Neural cell (in vitro differentiated cells): ENCODE measurements around the gene PADI2. TPM values are rescaled to one million over a fixed set of nuclear protein-coding genes. Genes with fewer than 3 reads are reported as not detected.
"Not testable (repeated sequence)": the region's sequence is repeated elsewhere in the genome, so short reads cannot be mapped to it uniquely, and the experiment has no call there.

Source experiments
- H2AFZ ChIP-seq: fragments of 200-600, 300-800 bp; sonication (generic), shearing (Covaris generic); 2 replicates; pipeline ENCODE4 v1.6.0; 2014; ENCODE audit warnings: low read depth, mild to moderate bottlenecking, antibody characterized with exemption, low read length, moderate library complexity
- H3F3A ChIP-seq: fragments of 200-600 bp; shearing (Covaris generic); 2 replicates; pipeline ENCODE4 v1.6.1; 2016; ENCODE audit warnings: mild to moderate bottlenecking, moderate library complexity, mixed read lengths, antibody characterized with exemption, low read length; ENCODE audit not compliant: insufficient read depth, poor library complexity, severe bottlenecking
- H3K27ac ChIP-seq: fragments of 200-600, 300-800 bp; sonication (generic), shearing (Covaris generic); 2 replicates; pipeline ENCODE4 v1.5.1; 2014; ENCODE audit warnings: mild to moderate bottlenecking, low read length, moderate library complexity
- H3K27me3 ChIP-seq: fragments of 300-800, 200-600 bp; sonication (generic), shearing (Covaris generic); 2 replicates; pipeline ENCODE4 v1.6.0; 2014; ENCODE audit warnings: mild to moderate bottlenecking, low read depth, low read length, moderate library complexity; ENCODE audit not compliant: insufficient read depth
- H3K36me3 ChIP-seq: fragments of 300-800, 200-600 bp; sonication (generic), shearing (Covaris generic); 2 replicates; pipeline ENCODE4 v1.5.1; 2014; ENCODE audit warnings: mild to moderate bottlenecking, antibody characterized with exemption, low read length, moderate library complexity; ENCODE audit not compliant: insufficient read depth
- H3K4me2 ChIP-seq: fragments of 300-800, 200-600 bp; sonication (generic), shearing (Covaris generic); 2 replicates; pipeline ENCODE4 v1.6.0; 2014; ENCODE audit warnings: mild to moderate bottlenecking, low read length
- H3K4me3 ChIP-seq: fragments of 300-800, 200-600 bp; sonication (generic), shearing (Covaris generic); 2 replicates; pipeline ENCODE4 v1.5.1; 2014; ENCODE audit warnings: mild to moderate bottlenecking, low read length, moderate library complexity
- H3K79me2 ChIP-seq: fragments of 200-600 bp; shearing (Covaris generic); replicated peaks from 2 replicates; pipeline ENCODE4 v1.6.0; 2014; ENCODE audit warnings: mild to moderate bottlenecking, low read length, moderate library complexity; ENCODE audit not compliant: insufficient read depth
- H3K9ac ChIP-seq: fragments of 300-800, 200-600 bp; sonication (generic), shearing (Covaris generic); 2 replicates; pipeline ENCODE4 v1.6.1; 2016; ENCODE audit warnings: mild to moderate bottlenecking, low read length, mixed read lengths
- H3K9me2 ChIP-seq: fragments of 200-600 bp; shearing (Covaris generic); 2 replicates; pipeline ENCODE4 v1.6.1; 2016; ENCODE audit warnings: mild to moderate bottlenecking, low read length, mixed read lengths; ENCODE audit not compliant: insufficient read depth
- H3K9me3 ChIP-seq: fragments of 200-600, 300-800 bp; sonication (generic), shearing (Covaris generic); 2 replicates; pipeline ENCODE4 v1.6.1; 2016; ENCODE audit warnings: mild to moderate bottlenecking, mixed run types, low read length, moderate library complexity, mixed read lengths
- H4K20me1 ChIP-seq: fragments of 200-600 bp; shearing (Covaris generic); 2 replicates; pipeline ENCODE4 v1.6.1; 2016; ENCODE audit warnings: mild to moderate bottlenecking, mixed run types; ENCODE audit not compliant: insufficient read depth
- EP300 ChIP-seq: fragments of 450-650 bp; conservative IDR thresholded peaks from 2 replicates; pipeline ENCODE4 v1.6.1; 2014; ENCODE audit warnings: antibody characterized with exemption, mild to moderate bottlenecking, moderate library complexity; ENCODE audit not compliant: poor library complexity, severe bottlenecking
- EZH2 ChIP-seq: fragments of 200-600, 300-800 bp; shearing (Covaris generic), sonication (generic); IDR thresholded peaks from 2 replicates; pipeline ENCODE4 v1.6.1; 2014; ENCODE audit warnings: antibody characterized with exemption, low read length, borderline replicate concordance, mild to moderate bottlenecking; ENCODE audit not compliant: insufficient read depth, poor library complexity, severe bottlenecking
- MXI1 ChIP-seq: fragments of 450-650 bp; conservative IDR thresholded peaks from 2 replicates; pipeline ENCODE4 v1.6.1; 2014; ENCODE audit warnings: antibody characterized with exemption, mild to moderate bottlenecking; ENCODE audit not compliant: poor library complexity, severe bottlenecking
- POLR2AphosphoS5 ChIP-seq: IDR thresholded peaks from 2 replicates; pipeline ENCODE4 v1.6.1; 2012
- RAD21 ChIP-seq: fragments of 450-650 bp; conservative IDR thresholded peaks from 2 replicates; pipeline ENCODE4 v1.6.1; 2014; ENCODE audit warnings: antibody characterized with exemption, mild to moderate bottlenecking, moderate library complexity
- REST ChIP-seq: IDR thresholded peaks from 2 replicates; pipeline ENCODE4 v1.6.1; 2012; ENCODE audit warnings: borderline replicate concordance
- SMC3 ChIP-seq: fragments of 450-650 bp; conservative IDR thresholded peaks from 2 replicates; pipeline ENCODE4 v1.6.1; 2014; ENCODE audit warnings: antibody characterized with exemption, mild to moderate bottlenecking, moderate library complexity; ENCODE audit not compliant: poor library complexity
- TAF1 ChIP-seq: IDR thresholded peaks from 2 replicates; pipeline ENCODE4 v1.6.1; 2012; ENCODE audit warnings: low read depth
- polyA plus RNA-seq: library from polyadenylated mRNA; depleted of rRNA; stranded (reverse); fragments of >200 nt; gene quantifications from 2 replicates; pipeline ENCODE4 v1.2.3, GENCODE V29; 2014
- TF ChIP-seq, protein P1 (sequence below): fragments of 450-650 bp; IDR thresholded peaks from 2 replicates; pipeline ENCODE4 v1.5.1; 2014; ENCODE audit warnings: antibody characterized with exemption, mild to moderate bottlenecking, moderate library complexity; ENCODE audit not compliant: poor library complexity, severe bottlenecking

Gene PADI2
- polyA plus RNA-seq, 1 donor from 2014 or later: 1.6 TPM

- H3K9me3 ChIP-seq: no peaks in the 10 kb centered on the region
- H3K79me2 ChIP-seq: no peaks in the 10 kb centered on the region
- H3K36me3 ChIP-seq: no peaks in the 10 kb centered on the region
- no peak overlapping the region for H2AFZ ChIP-seq
- TF ChIP-seq EZH2 (no peak), TAF1 (no peak), RAD21 (no peak), POLR2AphosphoS5 (no peak), SMC3 (no peak)
- TF ChIP-seq, protein P1, sequence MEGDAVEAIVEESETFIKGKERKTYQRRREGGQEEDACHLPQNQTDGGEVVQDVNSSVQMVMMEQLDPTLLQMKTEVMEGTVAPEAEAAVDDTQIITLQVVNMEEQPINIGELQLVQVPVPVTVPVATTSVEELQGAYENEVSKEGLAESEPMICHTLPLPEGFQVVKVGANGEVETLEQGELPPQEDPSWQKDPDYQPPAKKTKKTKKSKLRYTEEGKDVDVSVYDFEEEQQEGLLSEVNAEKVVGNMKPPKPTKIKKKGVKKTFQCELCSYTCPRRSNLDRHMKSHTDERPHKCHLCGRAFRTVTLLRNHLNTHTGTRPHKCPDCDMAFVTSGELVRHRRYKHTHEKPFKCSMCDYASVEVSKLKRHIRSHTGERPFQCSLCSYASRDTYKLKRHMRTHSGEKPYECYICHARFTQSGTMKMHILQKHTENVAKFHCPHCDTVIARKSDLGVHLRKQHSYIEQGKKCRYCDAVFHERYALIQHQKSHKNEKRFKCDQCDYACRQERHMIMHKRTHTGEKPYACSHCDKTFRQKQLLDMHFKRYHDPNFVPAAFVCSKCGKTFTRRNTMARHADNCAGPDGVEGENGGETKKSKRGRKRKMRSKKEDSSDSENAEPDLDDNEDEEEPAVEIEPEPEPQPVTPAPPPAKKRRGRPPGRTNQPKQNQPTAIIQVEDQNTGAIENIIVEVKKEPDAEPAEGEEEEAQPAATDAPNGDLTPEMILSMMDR: no peak
- no peak overlapping the region for H3K4me2 ChIP-seq
- H4K20me1 ChIP-seq: no peaks in the 10 kb centered on the region
- no peaks in the 10 kb centered on the region for H3K9me2 ChIP-seq
- H3F3A ChIP-seq: no peaks in the 10 kb centered on the region
- no peak overlapping the region for H3K4me3 ChIP-seq
- H3K27me3 ChIP-seq: no peaks in the 10 kb centered on the region
- H3K27ac ChIP-seq: no peak overlapping the region
- H3K9ac ChIP-seq: no peak overlapping the region
These were observed 52.7 kb downstream of the PADI2 start for GRCh38 chr1:17066361-17067068.

- H3K4me3 ChIP-seq: no peak overlapping the region
- H3K27me3 ChIP-seq: no peaks in the 10 kb centered on the region
- H3K79me2 ChIP-seq: no peaks in the 10 kb centered on the region
- no peaks in the 10 kb centered on the region for H3K9me2 ChIP-seq
- H2AFZ ChIP-seq: no peak overlapping the region
- no peaks in the 10 kb centered on the region for H4K20me1 ChIP-seq
- no peaks in the 10 kb centered on the region for H3F3A ChIP-seq
- H3K27ac ChIP-seq: no peak overlapping the region
- H3K4me2 ChIP-seq: no peak overlapping the region
- H3K9me3 ChIP-seq: no peaks in the 10 kb centered on the region
- TF ChIP-seq SMC3 (no peak), MXI1 (no peak)
- no peak overlapping the region for H3K9ac ChIP-seq
- no peaks in the 10 kb centered on the region for H3K36me3 ChIP-seq
These were observed 53.6 kb downstream of the PADI2 start for GRCh38 chr1:17065666-17066065.

DNA sequence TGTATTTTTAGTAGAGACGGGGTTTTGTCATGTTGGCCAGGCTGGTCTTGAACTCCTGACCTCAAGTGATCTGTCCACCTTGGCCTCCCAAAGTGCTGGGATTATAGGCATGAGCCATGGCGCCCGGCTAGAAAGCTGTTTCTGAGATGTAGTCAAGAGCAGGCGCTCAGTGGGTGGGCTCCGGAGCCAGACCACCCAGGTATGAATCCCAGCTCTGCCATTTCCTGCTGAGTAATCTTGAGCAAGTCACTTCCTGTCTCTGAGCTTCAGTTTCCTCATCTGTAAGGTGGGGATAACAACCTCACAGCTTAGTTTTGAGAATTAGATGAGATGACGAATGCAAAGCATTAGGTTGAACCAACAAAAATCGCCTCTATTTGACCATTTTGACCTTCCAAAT, 56.5 kb downstream of the PADI2 start:
- Histone ChIP-seq H3K27ac (peak overlapping the region; percentile 92), H3K9ac (peak overlapping the region; percentile 59)
- H3F3A ChIP-seq, H3K27me3 ChIP-seq, H3K9me3 ChIP-seq, H4K20me1 ChIP-seq, H2AFZ ChIP-seq, H3K79me2 ChIP-seq, H3K36me3 ChIP-seq, H3K9me2 ChIP-seq, H3K4me3 ChIP-seq, H3K4me2 ChIP-seq: not testable (repeated sequence)

DNA sequence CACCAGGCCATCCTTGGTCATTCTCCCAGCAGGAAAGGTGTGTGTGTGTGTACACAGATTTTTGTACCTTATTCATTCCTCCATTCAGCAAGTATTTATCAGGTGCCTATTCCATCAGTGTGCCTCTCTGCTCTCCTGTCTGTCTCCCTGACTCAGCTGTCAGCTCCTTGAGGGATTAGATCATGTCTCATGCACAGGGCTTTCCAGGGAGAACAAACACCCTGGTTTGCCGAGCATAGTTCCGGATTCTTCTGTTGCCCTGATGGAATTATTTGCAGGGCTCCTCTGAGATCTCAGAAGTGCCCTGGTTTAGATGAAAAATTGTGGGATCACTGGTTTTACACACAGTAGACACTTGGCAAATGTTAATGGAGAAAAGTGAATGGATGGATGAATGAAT, 57.4 kb downstream of the PADI2 start:
- peak overlapping the region; percentile 92 for H3K27ac ChIP-seq
- H3K4me3 ChIP-seq: peak overlapping the region; percentile 42
- no peaks in the 10 kb centered on the region for H3F3A ChIP-seq
- no peaks in the 10 kb centered on the region for H3K79me2 ChIP-seq
- no peaks in the 10 kb centered on the region for H3K9me3 ChIP-seq
- no peaks in the 10 kb centered on the region for H3K9me2 ChIP-seq
- H4K20me1 ChIP-seq: no peaks in the 10 kb centered on the region
- peak overlapping the region; percentile 67 for H3K4me2 ChIP-seq
- peak overlapping the region; percentile 59 for H3K9ac ChIP-seq
- no peaks in the 10 kb centered on the region for H3K27me3 ChIP-seq
- TF ChIP-seq RAD21 (peak; percentile 18), POLR2AphosphoS5 (peak; percentile 62), MXI1 (no peak), REST (peak; percentile 88), TAF1 (no peak), EZH2 (no peak), SMC3 (no peak), EP300 (peak; percentile 95)
- TF ChIP-seq, protein P1: no peak
- H2AFZ ChIP-seq: peak overlapping the region; percentile 5
- no peaks in the 10 kb centered on the region for H3K36me3 ChIP-seq
